Left lung (tissue), 10 donors: ENCODE data around the gene APMAP. TPM values are rescaled to one million over a fixed set of nuclear protein-coding genes. Genes with fewer than 3 reads are reported as not detected.

Experiments used
- ATAC-seq: fragments of 200-7000 bp; cut with Tn5 transposase; one replicate; pipeline ENCODE4 v1.9.1; 2020; ENCODE audit warnings: moderate library complexity
- DNase-seq, 4 donors: peaks; one replicate each; pipeline ENCODE4 v3.0.0-alpha.2; 2013 to 2020
- H3K27ac ChIP-seq, 2 donors: fragments of 200-600 bp; sonication (generic) in 1 of 2; one replicate each; pipeline versions ENCODE4 v1.5.0 to v1.8.0; 2020 to 2021
- H3K27me3 ChIP-seq, 2 donors: fragments of 200-600 bp; sonication (generic) in 1 of 2; one replicate each; pipeline versions ENCODE4 v1.5.0 to v1.8.0; 2020 to 2021
- H3K36me3 ChIP-seq, 2 donors: fragments of 200-600 bp; sonication (generic) in 1 of 2; one replicate each; pipeline versions ENCODE4 v1.5.0 to v1.8.0; 2020 to 2021
- H3K4me1 ChIP-seq, 2 donors: fragments of 200-600 bp; one replicate each; pipeline ENCODE4 v1.8.0; 2021
- H3K4me3 ChIP-seq, 2 donors: fragments of 200-600 bp; sonication (generic) in 1 of 2; one replicate each; pipeline versions ENCODE4 v1.5.0 to v1.8.0; 2020 to 2021; ENCODE audit warnings: mild to moderate bottlenecking in 1 of 2
- H3K9me3 ChIP-seq, 2 donors: fragments of 200-600 bp; sonication (generic) in 1 of 2; one replicate each; pipeline versions ENCODE4 v1.5.0 to v1.8.0; 2020 to 2021
- intact Hi-C, 2 donors: fragments of 100-400 bp; cut with DNase I; formaldehyde crosslinking; loops; one replicate each; pipeline versions ENCODE4 v1.11.2 to v1.14.2; 2022
- polyA plus RNA-seq, 6 donors: library from polyadenylated mRNA; unstranded; fragments of 120-200 nt; gene quantifications; one replicate each; pipeline ENCODE4 v1.2.1, GENCODE V29; 2013; ENCODE audit not compliant: insufficient read length in 6 of 6
- total RNA-seq, 2 donors: library from RNA; stranded (reverse); fragmentation: NEBNext Ultra II Directional; extraction: Animal tissue kit (Norgen Biotek cat#: 25700); gene quantifications; one replicate each; pipeline ENCODE4 v1.2.1, GENCODE V29; 2021
- TF ChIP-seq, protein P1 (sequence below), 2 donors: fragments of 200-600 bp; sonication (generic) in 1 of 2; IDR thresholded peaks; one replicate each; pipeline versions ENCODE4 v1.5.0 to v1.8.0; 2021; ENCODE audit warnings: antibody characterized with exemption in 2 of 2
- donor health status: DM: no; HTN: yes; CAD: no.
- donor health status: DM: no; HTN: no; CAD: no.

Gene APMAP
- total and polyA plus RNA-seq, 8 donors = 76.2 to 90.2 (median 83.1) TPM

GRCh38 chr20:24943196-24943595 lies 49.4 kb downstream of the APMAP start:
- Histone ChIP-seq H3K27ac (no peak overlapping the region), H3K9me3 (peaks cover 0 to 16% of the 10 kb centered on the region in 2 donors), H3K36me3 (no peaks in the 10 kb centered on the region), H3K4me1 (no peaks in the 10 kb centered on the region), H3K27me3 (no peaks in the 10 kb centered on the region), H3K4me3 (no peak overlapping the region)
- ATAC-seq (no peak), DNase-seq (no peak)
- TF ChIP-seq, protein P1, sequence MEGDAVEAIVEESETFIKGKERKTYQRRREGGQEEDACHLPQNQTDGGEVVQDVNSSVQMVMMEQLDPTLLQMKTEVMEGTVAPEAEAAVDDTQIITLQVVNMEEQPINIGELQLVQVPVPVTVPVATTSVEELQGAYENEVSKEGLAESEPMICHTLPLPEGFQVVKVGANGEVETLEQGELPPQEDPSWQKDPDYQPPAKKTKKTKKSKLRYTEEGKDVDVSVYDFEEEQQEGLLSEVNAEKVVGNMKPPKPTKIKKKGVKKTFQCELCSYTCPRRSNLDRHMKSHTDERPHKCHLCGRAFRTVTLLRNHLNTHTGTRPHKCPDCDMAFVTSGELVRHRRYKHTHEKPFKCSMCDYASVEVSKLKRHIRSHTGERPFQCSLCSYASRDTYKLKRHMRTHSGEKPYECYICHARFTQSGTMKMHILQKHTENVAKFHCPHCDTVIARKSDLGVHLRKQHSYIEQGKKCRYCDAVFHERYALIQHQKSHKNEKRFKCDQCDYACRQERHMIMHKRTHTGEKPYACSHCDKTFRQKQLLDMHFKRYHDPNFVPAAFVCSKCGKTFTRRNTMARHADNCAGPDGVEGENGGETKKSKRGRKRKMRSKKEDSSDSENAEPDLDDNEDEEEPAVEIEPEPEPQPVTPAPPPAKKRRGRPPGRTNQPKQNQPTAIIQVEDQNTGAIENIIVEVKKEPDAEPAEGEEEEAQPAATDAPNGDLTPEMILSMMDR (IDR thresholded peaks at IDR 0.05) = no peak
- intact Hi-C loops = no loop called here

DNA sequence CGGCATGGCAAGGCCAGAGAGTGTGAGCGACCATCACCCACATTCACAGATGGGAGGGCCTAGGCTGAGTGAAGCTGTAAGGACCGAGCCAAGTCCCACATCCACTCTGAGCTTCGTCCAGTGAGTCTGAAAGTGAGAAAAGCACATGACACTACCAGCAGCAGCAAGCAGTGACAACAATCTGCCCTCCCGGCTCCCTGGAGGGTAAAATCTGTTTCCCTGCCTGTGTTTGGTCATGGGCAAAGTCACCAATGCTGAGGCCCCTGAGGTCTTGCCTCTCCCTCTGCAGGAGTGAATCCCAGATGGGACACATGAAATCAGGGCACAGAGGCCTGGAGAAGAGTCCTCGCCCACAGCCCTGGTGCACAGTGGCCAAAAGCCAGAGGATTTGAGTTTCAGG lies 49.9 kb downstream of the APMAP start:
- H3K27me3 ChIP-seq = no peaks in the 10 kb centered on the region
- H3K4me3 ChIP-seq = no peak overlapping the region
- H3K27ac ChIP-seq = no peak overlapping the region
- DNase-seq (no peak), ATAC-seq (no peak)
- peaks cover 0 to 16% of the 10 kb centered on the region in 2 donors for H3K9me3 ChIP-seq
- no peaks in the 10 kb centered on the region for H3K36me3 ChIP-seq
- TF ChIP-seq, protein P1 (IDR thresholded peaks at IDR 0.05) = no peak
- H3K4me1 ChIP-seq = no peaks in the 10 kb centered on the region
- intact Hi-C loops = no loop called here

DNA sequence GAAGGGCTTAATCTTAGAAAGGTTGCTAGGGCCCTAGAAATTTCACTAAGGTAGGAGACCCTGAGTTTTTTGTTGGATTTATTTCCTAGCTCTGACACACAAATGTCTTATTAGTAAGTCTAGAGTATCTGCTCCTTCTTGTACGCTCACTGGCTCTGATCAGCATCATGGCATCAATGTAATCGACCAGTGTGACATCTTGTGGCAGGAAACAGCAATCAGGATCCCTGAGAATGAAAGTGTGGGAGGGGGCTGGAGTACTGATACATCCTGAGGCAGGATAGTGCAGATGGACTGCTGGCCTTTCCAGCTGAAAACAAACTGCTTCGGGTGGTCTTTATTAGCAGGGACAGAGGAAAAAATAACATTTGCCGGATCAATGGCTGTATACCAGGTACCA lies 53.5 kb downstream of the APMAP start:
- Histone ChIP-seq H3K4me3 (no peak overlapping the region), H3K9me3 (peaks cover 0 to 4% of the 10 kb centered on the region in 2 donors), H3K27ac (no peak overlapping the region), H3K27me3 (no peaks in the 10 kb centered on the region), H3K4me1 (no peaks in the 10 kb centered on the region), H3K36me3 (no peaks in the 10 kb centered on the region)
- no peak for DNase-seq
- TF ChIP-seq, protein P1 (IDR thresholded peaks at IDR 0.05) = no peak
- intact Hi-C loops = no loop called here
- ATAC-seq = no peak

DNA sequence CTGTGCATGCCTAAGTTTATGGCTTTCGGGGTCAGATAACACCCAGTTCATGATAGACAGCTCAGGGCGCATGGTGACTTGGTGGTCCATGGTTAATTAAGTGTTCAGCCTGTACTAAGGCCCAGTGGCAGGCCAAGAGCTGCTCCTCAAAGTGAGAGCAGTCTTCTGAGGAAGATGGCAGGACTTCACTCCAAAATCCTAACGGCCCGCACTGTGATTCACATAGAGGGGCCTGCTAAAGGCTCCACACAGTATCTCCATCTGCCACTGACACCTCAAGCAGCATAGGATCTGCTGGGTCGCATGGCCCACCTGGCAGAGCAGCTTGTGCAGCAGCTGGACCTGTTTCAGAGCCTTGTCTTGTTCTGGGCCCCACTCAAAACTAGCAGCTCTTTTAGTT lies 54.1 kb downstream of the APMAP start:
- no peak for DNase-seq
- no peak overlapping the region for H3K27ac ChIP-seq
- no peak for ATAC-seq
- intact Hi-C loops = no loop called here
- peaks cover 0 to 4% of the 10 kb centered on the region in 2 donors for H3K9me3 ChIP-seq
- no peaks in the 10 kb centered on the region for H3K4me1 ChIP-seq
- no peaks in the 10 kb centered on the region for H3K36me3 ChIP-seq
- H3K27me3 ChIP-seq = no peaks in the 10 kb centered on the region
- TF ChIP-seq, protein P1 (IDR thresholded peaks at IDR 0.05) = no peak
- no peak overlapping the region for H3K4me3 ChIP-seq

- Histone ChIP-seq H3K27me3 (no peaks in the 10 kb centered on the region), H3K27ac (no peak overlapping the region), H3K9me3 (peaks cover 0 to 4% of the 10 kb centered on the region in 2 donors), H3K4me1 (no peaks in the 10 kb centered on the region), H3K36me3 (no peaks in the 10 kb centered on the region), H3K4me3 (no peak overlapping the region)
- ATAC-seq (no peak), DNase-seq (no peak)
- TF ChIP-seq, protein P1 (IDR thresholded peaks at IDR 0.05) = no peak
- intact Hi-C loops = no loop called here
These were observed 55.0 kb downstream of the APMAP start for GRCh38 chr20:24937579-24937978.
